GM12875 (cell line): ENCODE results near the gene NR6A1.
"Not testable (repeated sequence)": the region's sequence is repeated elsewhere in the genome, so short reads cannot be mapped to it uniquely, and the experiment has no call there.

ENCODE experiments used
- H3K4me3 ChIP-seq: one replicate; pipeline ENCODE4 v1.5.1; 2011; ENCODE audit warnings: low read depth, low read length, control low read depth
- TF ChIP-seq, protein P1 (sequence below): IDR thresholded peaks from 2 replicates; pipeline ENCODE4 v1.5.1; 2011; ENCODE audit warnings: low read depth, mild to moderate bottlenecking, control low read depth, inconsistent platforms, low read length, moderate library complexity, borderline replicate concordance; ENCODE audit not compliant: insufficient read depth

The NR6A1 gene

DNA sequence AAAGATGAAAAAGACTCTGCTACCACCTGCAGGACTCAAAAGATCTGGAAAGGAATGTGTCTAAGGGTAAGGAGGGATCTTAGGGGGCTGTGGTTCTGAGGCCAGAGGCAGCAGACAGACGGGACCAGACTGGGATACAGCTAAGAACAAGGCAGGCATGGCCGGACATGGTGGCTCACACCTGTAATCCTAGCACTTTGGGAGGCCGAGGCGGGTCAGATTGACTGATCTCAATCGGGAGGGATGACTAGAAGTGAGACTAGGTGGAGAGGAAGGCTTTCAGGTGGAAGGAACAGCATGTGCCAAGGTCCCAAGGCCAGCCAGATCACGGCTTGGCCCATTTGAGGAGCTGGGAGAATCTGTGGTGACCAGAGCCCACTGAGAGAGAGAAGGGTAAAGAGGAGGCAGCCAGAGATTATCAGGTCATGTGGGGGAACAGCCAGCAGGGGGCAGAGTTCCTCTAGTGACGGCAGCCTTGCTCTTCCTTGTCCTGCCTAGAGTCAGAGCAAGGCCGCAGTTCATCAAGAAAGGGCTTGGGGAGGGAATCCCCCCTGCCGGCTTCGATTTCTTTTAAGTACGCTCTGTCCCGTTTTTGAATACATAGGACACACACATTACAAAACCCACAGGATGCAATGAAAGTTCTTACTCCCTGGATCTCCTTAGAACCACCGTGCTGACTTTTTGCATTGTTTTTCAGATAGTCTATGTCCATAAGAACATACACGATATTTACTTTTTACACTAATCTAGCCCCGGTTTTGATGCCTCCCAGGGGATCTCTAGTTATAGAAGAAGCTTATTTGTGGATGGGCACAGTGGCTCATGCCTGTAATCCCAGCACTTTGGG lies 3.2 kb upstream of the NR6A1 start:
- H3K4me3 ChIP-seq = no peak overlapping the region
- TF ChIP-seq, protein P1, sequence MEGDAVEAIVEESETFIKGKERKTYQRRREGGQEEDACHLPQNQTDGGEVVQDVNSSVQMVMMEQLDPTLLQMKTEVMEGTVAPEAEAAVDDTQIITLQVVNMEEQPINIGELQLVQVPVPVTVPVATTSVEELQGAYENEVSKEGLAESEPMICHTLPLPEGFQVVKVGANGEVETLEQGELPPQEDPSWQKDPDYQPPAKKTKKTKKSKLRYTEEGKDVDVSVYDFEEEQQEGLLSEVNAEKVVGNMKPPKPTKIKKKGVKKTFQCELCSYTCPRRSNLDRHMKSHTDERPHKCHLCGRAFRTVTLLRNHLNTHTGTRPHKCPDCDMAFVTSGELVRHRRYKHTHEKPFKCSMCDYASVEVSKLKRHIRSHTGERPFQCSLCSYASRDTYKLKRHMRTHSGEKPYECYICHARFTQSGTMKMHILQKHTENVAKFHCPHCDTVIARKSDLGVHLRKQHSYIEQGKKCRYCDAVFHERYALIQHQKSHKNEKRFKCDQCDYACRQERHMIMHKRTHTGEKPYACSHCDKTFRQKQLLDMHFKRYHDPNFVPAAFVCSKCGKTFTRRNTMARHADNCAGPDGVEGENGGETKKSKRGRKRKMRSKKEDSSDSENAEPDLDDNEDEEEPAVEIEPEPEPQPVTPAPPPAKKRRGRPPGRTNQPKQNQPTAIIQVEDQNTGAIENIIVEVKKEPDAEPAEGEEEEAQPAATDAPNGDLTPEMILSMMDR = peak; percentile 83

DNA sequence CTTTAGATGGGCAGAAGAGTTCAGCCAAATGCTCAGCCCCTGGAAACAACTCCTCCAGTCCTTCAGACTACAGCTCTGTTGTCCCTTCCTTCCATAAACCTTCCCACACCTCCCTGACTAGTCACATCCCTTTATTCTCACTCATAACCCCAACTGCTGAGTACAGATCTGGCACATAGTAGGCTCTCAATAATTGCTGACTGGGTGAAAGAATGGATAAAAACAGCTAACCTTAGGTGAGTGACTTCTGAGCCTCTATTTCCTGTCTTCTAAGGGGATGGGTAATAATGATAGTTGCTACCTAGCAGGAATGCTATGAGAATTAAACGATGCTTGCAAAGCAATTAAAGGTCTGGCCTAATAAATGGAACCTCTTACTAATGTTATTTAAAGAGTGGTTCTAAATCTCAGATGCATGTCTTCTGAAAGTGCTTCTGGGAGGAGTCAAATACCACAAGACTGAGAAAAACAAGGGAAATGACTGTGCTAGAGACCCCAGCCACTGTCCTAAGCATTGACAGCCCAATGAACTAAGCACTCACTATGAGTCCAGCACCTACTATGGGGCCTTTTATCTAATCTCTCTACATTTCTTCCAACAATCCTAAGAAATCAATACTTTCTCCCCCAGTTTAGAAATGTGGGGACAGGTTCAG lies 2.5 kb upstream of the NR6A1 start:
- H3K4me3 ChIP-seq = no peak overlapping the region
- TF ChIP-seq, protein P1 = no peak

DNA sequence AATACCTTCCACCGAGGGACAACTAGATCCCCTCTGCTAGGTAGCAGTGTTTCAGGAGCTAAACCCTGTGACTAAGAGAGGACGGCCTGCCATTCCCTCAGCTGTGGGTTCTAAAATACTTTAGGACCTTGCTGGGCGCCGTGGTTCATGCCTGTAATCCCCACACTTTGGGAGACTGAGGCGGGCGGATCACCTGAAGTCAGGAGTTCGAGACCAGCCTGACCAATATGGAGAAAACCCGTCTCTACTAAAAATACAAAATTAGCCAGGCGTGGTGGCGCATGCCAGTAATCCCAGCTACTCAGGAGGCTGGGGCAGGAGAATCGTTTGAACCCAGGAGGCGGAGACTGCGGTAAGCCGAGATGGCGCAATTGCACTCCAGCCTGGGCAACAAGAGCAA lies 1.8 kb upstream of the NR6A1 start:
- not testable (repeated sequence) for H3K4me3 ChIP-seq

DNA sequence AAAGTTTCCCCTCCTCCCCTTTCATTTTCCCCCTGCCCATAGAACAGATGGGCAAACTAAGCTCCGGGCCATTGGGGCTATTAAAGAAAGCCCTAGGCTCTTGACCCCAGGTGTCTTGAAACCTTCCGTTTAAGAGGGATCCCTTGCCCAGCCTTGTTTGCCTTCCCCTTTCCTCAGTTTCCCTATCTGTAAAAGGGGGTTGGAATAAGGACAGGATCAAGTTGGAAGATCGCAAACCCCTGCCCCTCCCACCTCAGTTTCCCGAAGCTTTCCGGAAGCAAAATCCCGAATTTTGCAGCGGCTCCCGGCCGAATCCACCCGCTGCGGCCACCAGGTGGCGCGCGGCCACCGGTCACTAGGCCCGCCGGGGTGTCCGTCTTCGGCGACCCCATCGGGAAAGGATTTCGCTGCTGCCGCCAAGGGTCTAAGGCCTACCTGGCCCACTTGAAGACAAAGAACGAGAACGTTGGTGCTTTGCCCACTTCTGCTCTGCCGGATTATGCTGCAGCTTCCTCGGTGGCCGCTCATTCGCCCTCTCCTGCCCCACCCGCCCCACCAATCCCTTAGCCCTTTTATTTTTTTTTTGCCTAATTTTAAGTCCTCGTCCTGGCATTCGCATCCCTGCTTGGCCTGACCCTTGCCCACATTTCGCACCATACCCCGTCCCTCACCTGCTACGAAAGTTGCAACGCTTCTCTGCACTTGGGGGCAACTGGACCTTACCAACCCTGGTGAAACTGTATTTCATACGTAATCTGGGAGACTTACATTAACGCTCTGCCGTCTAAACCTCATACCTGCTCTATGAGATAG lies 962 bp upstream of the NR6A1 start:
- peak overlapping the region; percentile 98 for H3K4me3 ChIP-seq
- TF ChIP-seq, protein P1 = peak; percentile 87

DNA sequence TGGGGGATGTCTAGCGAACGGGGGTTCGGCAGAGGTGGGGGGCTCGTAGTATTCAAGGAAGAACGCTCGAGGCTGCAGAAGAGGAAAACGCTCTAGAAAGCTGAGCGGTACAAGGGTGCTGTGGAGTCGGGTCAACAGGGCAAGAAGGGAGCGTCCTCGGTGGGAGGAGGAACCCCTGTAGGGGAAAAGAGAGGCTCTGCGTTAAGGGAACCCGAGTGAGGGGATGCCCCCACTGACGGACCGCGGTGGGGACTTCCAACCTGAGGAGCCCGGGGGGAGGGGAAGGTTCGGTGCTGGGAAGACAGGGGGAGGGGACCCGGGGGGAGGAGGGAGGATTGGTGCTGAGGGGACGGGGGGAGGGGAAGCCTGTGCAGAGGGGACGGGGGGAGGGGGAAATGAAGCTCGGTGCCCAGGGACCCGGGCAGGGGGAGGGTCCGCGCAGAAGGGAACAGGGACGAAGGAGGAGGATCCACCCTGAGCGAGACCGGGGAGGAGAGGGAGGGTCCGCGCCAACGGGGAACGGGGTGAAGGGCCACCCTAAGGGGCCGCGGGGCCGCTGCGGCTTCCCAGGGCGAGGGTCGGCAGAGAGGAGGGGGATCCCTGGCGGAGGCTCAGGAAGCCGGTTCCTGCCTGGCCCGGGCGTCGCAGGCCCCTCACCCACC lies 621 bp downstream of the NR6A1 start:
- H3K4me3 ChIP-seq = peak overlapping the region; percentile 98
- TF ChIP-seq, protein P1 = no peak

- H3K4me3 ChIP-seq = peak overlapping the region; percentile 98
- TF ChIP-seq, protein P1 = no peak
These were observed 1.4 kb downstream of the NR6A1 start for GRCh38 chr9:124769549-124770358.
